ENCODE data around the gene SHISA6. TPM values are rescaled to one million over a fixed set of nuclear protein-coding genes. Genes with fewer than 3 reads are reported as not detected.

SHISA6 gene
- total and polyA plus RNA-seq, 8 donors = 0.16 to 1.3 (median 0.40) TPM

DNA sequence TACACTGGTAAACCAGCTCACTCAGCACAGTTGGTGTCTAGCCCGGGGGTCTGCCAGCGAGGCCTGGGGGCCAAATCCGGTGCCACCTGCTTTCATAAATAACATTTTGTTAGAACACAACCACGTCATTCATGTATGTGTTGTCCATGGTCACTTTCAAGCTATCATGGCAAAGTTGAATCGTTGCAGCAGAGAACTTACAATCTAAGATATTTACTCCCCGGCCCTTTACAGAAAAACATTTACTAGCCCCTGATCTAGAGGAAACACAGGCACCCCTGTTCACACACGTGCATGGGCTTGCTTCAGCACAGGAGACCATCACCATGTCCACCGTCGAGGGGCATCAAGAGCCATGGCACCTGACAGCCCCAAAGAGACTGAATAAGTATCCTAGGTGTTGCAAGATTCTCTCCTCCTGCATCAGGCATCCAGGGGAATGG, 245.9 kb downstream of the SHISA6 start:
- no peaks in the 10 kb centered on the region for H3K9me3 ChIP-seq
- no peak for FAIRE-seq
- 78 to 88% methylated on average over 9 of the region's 9 CpGs for WGBS, 2 donors
- TF ChIP-seq CTCF (IDR thresholded peaks at IDR 0.05) = no peak
- no peak overlapping the region for H3K4me3 ChIP-seq
- H3K4me1 ChIP-seq = peaks cover 0 to 3% (median 0%) of the 10 kb centered on the region in 3 donors
- H3K27ac ChIP-seq = no peak overlapping the region
- no peaks in the 10 kb centered on the region for H3K36me3 ChIP-seq
- DNase-seq = no peak
- ATAC-seq = no peak
- intact Hi-C loops (cut with DNase I) = no loop called here
- no peaks in the 10 kb centered on the region for H3K27me3 ChIP-seq

DNA sequence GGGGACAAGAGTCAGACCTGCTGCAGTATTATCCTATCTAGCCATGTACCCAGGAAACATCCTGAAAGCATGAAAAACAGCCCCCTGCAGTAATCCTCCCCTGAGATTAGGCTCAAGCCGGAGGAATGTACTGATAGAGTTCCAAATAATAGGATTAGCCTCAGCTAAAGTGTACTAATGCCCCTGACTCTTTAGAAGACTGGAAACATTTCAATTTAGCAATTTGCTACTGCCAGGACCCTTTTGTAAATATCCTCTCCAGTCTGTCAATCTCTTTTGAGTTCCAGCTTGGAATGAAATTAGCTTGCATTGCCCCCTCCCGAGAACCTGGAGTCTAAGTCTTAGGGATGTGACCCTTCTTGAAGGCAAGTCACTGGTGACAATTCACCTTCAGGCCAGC, 246.5 kb downstream of the SHISA6 start:
- DNase-seq = no peak
- TF ChIP-seq CTCF (IDR thresholded peaks at IDR 0.05) = no peak
- Histone ChIP-seq H3K4me1 (no peaks in the 10 kb centered on the region), H3K9me3 (no peaks in the 10 kb centered on the region), H3K27me3 (no peaks in the 10 kb centered on the region), H3K27ac (no peak overlapping the region), H3K4me3 (no peak overlapping the region), H3K36me3 (no peaks in the 10 kb centered on the region)
- FAIRE-seq = no peak
- intact Hi-C loops (cut with DNase I) = no loop called here
- 80% methylated on average over 2 of the region's 2 CpGs for WGBS, 2 donors
- ATAC-seq = no peak

GRCh38 chr17:11488407-11488806, 247.4 kb downstream of the SHISA6 start:
- FAIRE-seq (no peak), ATAC-seq (no peak), DNase-seq (no peak)
- Histone ChIP-seq H3K27ac (no peak overlapping the region), H3K4me1 (no peaks in the 10 kb centered on the region), H3K4me3 (no peak overlapping the region), H3K36me3 (no peaks in the 10 kb centered on the region), H3K27me3 (no peaks in the 10 kb centered on the region), H3K9me3 (no peaks in the 10 kb centered on the region)
- TF ChIP-seq CTCF (IDR thresholded peaks at IDR 0.05) = no peak
- intact Hi-C loops (cut with DNase I) = no loop called here
- WGBS, 2 donors = 82 to 91% methylated on average over 3 of the region's 3 CpGs

DNA sequence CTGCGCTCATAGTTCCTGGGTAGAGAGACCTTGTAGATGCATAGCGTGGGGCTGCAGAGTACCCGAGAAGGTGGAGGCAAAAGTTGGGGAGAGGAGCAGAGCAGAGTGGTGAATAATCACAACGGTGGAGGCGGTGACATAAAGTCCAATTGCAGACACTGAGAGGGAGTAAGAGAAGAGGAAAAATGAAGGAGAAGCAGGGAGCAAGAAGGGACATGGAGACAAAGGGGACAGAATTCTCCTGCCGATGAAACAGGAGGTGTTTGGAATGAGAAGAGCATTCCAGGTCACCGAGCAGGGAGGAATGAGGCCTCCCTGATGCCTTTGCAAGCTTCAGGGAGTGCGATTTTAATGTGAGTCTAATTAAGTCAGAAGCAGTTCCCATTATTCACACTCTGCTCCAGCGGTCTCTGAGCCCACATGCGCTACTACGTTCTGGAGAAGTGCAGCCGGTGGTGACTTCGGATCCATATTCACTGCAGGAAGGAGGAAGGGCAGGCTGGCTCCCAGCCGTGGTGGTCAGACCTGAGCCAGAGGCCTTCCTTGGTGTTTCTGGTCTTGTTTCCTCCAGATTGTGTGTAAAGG, 249.2 kb downstream of the SHISA6 start:
- no peak for ATAC-seq
- no peak for DNase-seq
- Histone ChIP-seq H3K27me3 (no peaks in the 10 kb centered on the region), H3K9me3 (no peaks in the 10 kb centered on the region), H3K4me1 (no peaks in the 10 kb centered on the region), H3K27ac (no peak overlapping the region), H3K36me3 (no peaks in the 10 kb centered on the region), H3K4me3 (no peak overlapping the region)
- FAIRE-seq = no peak
- intact Hi-C loops (cut with DNase I) = no loop called here
- TF ChIP-seq CTCF (IDR thresholded peaks at IDR 0.05) = no peak
- 80 to 89% methylated on average over 14 of the region's 14 CpGs for WGBS, 2 donors

DNA sequence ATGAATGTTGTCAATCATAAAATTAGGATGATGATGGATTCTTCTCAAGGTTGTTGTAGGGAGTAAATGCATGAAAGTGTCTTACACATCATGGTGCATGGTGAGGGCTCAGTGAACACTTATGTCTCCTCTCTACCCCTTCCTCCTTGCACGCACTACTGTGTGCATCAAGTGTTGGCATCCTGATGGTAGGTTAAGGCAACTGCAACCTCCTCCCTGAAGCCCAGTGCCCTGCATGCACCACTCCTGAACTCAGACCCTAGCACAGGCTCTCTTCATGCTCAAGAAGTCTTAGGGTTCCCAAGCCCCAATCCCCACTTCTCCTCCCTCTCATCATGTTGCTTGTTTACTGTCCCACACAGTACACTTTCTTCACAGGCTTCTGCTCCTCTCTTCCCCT, 251.5 kb downstream of the SHISA6 start:
- WGBS, 2 donors = 89 to 95% methylated on average over 1 of the region's 1 CpG
- H3K27ac ChIP-seq = no peak overlapping the region
- H3K27me3 ChIP-seq = no peaks in the 10 kb centered on the region
- no peak for DNase-seq
- H3K4me3 ChIP-seq = no peak overlapping the region
- ATAC-seq = no peak
- H3K9me3 ChIP-seq = no peaks in the 10 kb centered on the region
- intact Hi-C loops (cut with DNase I) = no loop called here
- H3K4me1 ChIP-seq = no peaks in the 10 kb centered on the region
- H3K36me3 ChIP-seq = no peaks in the 10 kb centered on the region
- no peak for FAIRE-seq
- no peak for TF ChIP-seq CTCF (IDR thresholded peaks at IDR 0.05)
